PFSK-1 (cell line): ENCODE measurements around the gene OAF.

Source experiments
- FOXP2 ChIP-seq: optimal IDR thresholded peaks from 2 replicates; pipeline ENCODE3; 2011; ENCODE audit warnings: borderline replicate concordance, control low read depth, inconsistent platforms; ENCODE audit not compliant: insufficient read depth; ENCODE audit errors: extremely low read length, extremely low read depth
- POLR2AphosphoS5 ChIP-seq: IDR thresholded peaks from 2 replicates; pipeline ENCODE4 v1.6.1; 2012; ENCODE audit warnings: low read depth, mild to moderate bottlenecking, control low read depth, low read length, moderate library complexity
- TAF1 ChIP-seq: IDR thresholded peaks from 2 replicates; pipeline ENCODE4 v1.6.1; 2012; ENCODE audit warnings: low read length, control low read depth, borderline replicate concordance; ENCODE audit not compliant: insufficient read depth
- TF ChIP-seq, protein P1 (sequence below), 2 experiments: IDR thresholded peaks; 2 replicates each; pipeline versions ENCODE4 v1.6.1 to v1.8.0; 2011 to 2012; ENCODE audit warnings: low read depth in 2 of 2, low read length in 2 of 2, control low read depth in 1 of 2, inconsistent platforms in 1 of 2, mild to moderate bottlenecking in 1 of 2, moderate library complexity in 1 of 2; ENCODE audit not compliant: insufficient read depth in 1 of 2

GRCh38 chr11:120182372-120182771 is 28.5 kb upstream of the OAF start:
- TF ChIP-seq POLR2AphosphoS5 (no peak), TAF1 (no peak), FOXP2 (no peak)
- TF ChIP-seq, protein P1, sequence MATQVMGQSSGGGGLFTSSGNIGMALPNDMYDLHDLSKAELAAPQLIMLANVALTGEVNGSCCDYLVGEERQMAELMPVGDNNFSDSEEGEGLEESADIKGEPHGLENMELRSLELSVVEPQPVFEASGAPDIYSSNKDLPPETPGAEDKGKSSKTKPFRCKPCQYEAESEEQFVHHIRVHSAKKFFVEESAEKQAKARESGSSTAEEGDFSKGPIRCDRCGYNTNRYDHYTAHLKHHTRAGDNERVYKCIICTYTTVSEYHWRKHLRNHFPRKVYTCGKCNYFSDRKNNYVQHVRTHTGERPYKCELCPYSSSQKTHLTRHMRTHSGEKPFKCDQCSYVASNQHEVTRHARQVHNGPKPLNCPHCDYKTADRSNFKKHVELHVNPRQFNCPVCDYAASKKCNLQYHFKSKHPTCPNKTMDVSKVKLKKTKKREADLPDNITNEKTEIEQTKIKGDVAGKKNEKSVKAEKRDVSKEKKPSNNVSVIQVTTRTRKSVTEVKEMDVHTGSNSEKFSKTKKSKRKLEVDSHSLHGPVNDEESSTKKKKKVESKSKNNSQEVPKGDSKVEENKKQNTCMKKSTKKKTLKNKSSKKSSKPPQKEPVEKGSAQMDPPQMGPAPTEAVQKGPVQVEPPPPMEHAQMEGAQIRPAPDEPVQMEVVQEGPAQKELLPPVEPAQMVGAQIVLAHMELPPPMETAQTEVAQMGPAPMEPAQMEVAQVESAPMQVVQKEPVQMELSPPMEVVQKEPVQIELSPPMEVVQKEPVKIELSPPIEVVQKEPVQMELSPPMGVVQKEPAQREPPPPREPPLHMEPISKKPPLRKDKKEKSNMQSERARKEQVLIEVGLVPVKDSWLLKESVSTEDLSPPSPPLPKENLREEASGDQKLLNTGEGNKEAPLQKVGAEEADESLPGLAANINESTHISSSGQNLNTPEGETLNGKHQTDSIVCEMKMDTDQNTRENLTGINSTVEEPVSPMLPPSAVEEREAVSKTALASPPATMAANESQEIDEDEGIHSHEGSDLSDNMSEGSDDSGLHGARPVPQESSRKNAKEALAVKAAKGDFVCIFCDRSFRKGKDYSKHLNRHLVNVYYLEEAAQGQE (IDR thresholded peaks at IDR 0.05; ENCODE audit: insufficient read depth in 1 of 2, low read depth in 2 of 2, low read length in 2 of 2): no peak
